Choroid plexus epithelial cell (primary cell): Measurements from ENCODE around the gene PPP6R3.
"Not testable (repeated sequence)": the region's sequence is repeated elsewhere in the genome, so short reads cannot be mapped to it uniquely, and the experiment has no call there.

ENCODE experiments used
- DNase-seq: peaks from one replicate; pipeline ENCODE4 v3.0.0-alpha.2; 2010; ENCODE audit warnings: low read depth
- H3K4me3 ChIP-seq: 2 replicates; pipeline ENCODE4 v1.5.1; 2011; ENCODE audit warnings: low read depth, mild to moderate bottlenecking, control low read depth, low read length, moderate library complexity
- CTCF ChIP-seq: conservative IDR thresholded peaks from 2 replicates; pipeline ENCODE4 v1.5.1; 2011; ENCODE audit warnings: low read depth, mild to moderate bottlenecking, control low read depth, inconsistent platforms, low read length, moderate library complexity

PPP6R3 gene

DNA sequence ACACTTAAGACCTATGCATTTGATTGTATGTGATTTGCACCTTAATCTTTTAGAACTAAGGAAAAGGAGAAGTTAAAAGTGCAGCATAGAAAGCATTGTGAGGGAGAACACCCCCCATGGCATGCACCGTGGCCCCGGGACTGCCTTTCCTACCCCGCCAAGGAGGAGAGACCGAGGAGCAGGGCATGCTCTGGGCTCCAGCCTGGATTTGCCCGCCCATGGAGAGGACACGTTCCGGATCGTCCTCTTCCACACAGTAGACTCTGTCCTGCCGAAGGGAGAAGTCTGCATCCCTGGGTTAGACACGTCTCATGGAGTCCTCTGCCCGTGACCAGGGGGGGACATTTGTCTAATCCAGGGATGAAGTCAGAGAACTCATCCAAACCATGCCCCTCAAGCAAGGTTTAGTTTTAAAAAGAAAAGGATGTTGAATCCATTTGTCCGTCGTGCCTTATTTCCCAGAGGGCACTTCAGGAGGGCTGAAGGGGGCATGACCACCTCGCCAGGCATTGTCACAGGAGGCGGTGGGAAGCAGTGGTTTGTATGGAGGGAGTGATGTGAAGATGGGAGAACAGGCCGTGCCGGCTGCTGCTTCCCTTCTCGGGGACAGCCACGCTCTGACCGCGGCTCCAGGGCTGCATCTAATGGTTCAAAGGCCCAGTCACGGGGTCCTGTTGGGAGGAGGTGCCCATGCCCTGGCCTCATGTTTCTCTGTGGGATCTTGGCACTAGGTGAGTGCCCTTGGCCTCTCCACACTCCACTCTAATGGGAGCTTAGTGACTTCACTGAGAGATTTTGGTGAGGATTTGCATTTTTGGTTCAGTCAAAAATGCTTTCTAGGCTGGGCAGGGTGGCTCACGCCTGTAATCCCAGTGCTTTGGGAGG is 157.6 kb downstream of the PPP6R3 start:
- no peak for TF ChIP-seq CTCF
- DNase-seq, result no peak
- H3K4me3 ChIP-seq, result no peak overlapping the region

GRCh38 chr11:68621826-68622225 is 161.3 kb downstream of the PPP6R3 start:
- TF ChIP-seq CTCF, result no peak
- no peak for DNase-seq
- no peak overlapping the region for H3K4me3 ChIP-seq

GRCh38 chr11:68623706-68624105 is 163.2 kb downstream of the PPP6R3 start:
- DNase-seq, H3K4me3 ChIP-seq: not testable (repeated sequence)

- not testable (repeated sequence) for DNase-seq, H3K4me3 ChIP-seq
Measured at GRCh38 chr11:68625069-68625468, 164.5 kb downstream of the PPP6R3 start.

DNA sequence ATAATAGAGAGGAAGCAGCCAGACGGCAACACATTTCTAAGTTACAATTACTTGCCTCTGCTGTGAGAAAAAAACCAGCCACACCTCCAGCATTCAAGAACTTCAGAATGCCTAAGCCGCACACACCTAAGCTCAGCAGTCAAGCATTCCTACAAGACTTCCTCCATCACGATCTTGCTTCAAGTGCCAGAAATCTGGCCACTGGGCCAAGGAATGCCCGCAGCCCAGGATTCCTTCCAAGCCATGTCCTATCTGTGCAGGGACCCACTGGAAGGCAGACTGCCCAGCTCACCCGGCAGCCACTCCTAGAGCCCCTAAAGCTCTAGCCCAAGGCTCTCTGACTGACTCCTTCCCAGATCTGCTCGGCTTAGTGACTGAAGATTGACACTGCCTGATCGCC is 165.7 kb downstream of the PPP6R3 start:
- H3K4me3 ChIP-seq, DNase-seq: not testable (repeated sequence)

GRCh38 chr11:68628837-68629236 is 168.3 kb downstream of the PPP6R3 start:
- DNase-seq, H3K4me3 ChIP-seq: not testable (repeated sequence)

DNA sequence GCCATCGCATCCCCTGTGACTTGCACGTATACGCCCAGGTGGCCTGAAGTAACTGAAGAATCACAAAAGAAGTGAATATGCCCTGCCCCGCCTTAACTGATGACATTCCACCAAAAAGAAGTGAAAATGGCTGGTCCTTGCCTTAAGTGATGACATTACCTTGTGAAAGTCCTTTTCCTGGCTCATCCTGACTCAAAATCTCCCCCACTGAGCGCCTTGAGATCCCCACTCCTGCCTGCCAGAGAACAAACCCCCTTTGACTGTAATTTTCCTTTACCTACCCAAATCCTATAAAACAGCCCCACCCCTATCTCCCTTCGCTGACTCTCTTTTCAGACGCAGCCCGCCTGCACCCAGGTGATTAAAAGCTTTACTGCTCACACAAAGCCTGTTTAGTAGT is 171.8 kb downstream of the PPP6R3 start:
- not testable (repeated sequence) for DNase-seq

DNA sequence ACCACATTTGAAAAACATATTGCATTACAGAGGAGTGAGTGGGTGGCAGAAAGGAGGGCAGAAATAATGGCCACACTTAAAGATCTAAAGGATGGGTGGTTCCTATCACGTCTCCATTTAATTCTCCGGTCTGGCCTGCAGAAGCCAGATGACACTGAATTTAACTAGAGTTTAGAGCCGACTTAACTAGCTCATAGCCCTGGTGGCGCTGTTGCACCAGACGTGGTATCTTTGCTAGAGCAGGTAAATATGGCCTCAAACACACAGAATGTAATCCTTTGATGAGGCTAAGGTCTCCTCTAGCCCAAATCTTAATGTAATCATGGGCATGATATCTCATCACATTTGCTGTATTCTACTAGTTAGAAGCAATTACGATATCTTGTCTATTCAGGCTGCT is 172.2 kb downstream of the PPP6R3 start:
- peak; percentile 86 for DNase-seq
- peak; percentile 86 for TF ChIP-seq CTCF
- no peak overlapping the region for H3K4me3 ChIP-seq

More for the DNA sequence above, 171.8 kb downstream of the PPP6R3 start:
- H3K4me3 ChIP-seq, result not testable (repeated sequence)

DNA sequence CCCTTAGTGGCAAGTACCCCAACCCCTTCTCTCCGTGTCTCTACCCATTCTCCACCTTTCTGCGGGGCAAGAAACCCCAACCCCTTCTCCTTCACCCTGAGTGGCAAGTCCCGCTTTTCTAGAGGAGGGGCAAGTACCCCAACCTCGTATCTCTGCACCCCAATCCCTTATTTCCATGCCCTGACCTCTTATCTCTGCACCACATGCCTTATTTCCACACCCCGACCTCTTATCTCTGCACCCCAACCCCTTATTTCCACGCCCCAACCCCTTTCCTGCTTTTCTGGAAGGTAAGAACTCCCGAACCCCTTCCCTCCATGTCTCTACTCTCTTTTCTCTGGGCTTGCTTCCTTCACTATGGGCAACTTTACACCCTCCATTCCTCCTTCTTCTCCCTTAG is 174.1 kb downstream of the PPP6R3 start:
- not testable (repeated sequence) for DNase-seq, H3K4me3 ChIP-seq

GRCh38 chr11:68635172-68635571 is 174.6 kb downstream of the PPP6R3 start:
- not testable (repeated sequence) for H3K4me3 ChIP-seq, DNase-seq

- not testable (repeated sequence) for H3K4me3 ChIP-seq, DNase-seq
Measured at GRCh38 chr11:68635883-68636282, 175.3 kb downstream of the PPP6R3 start.

GRCh38 chr11:68639322-68639721 is 178.8 kb downstream of the PPP6R3 start:
- not testable (repeated sequence) for DNase-seq

More at GRCh38 chr11:68639322-68639721, 178.8 kb downstream of the PPP6R3 start:
- not testable (repeated sequence) for H3K4me3 ChIP-seq
